ENCODE measurements around the gene TTC1. TPM values are rescaled to one million over a fixed set of nuclear protein-coding genes. Genes with fewer than 3 reads are reported as not detected.

Gene TTC1
- total and polyA plus RNA-seq, 9 of the 15 experiments (the other 6 are each of a cell fraction or from before 2014, with no cell fraction given), result 51.9 to 173 (median 87.7) TPM

DNA sequence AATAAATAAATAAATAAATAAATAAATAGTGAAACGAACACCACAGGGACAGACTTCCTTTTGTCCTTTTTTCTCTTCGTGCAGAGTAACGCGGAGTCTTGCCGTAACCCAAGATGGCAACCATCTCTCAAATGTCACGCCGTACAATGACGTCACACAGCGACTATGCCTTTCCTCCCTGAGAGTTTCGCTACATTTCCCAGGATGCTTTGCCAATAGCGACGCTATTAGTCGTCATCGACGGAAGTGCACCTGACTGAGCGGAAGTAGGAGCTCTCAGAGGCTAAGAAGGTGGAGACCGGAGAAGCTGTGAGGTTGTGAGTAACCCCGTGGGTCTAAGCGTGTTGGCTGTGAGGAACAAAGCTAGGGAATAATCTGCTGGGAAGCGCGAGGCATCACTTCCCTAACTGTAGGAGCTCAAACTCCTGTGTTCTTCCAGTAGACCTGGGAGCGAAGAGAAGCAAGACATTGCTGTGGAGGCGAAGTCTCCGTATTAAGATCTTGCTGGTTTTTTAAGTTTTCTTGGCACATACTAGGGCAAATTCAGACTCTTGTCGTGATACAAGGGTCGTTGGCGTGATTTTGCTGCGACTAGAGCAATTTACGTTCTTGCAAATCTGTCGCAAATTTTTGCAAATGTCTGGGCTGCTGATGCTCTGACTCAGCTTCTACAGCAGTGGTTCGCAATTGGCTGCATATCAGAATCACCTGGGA, at the start of gene TTC1 (continued):
- TF ChIP-seq MGA (IDR thresholded peaks at IDR 0.05) (peak; percentile 81), PRMT5 (CRISPR knock-in tag; IDR thresholded peaks at IDR 0.05) (no peak), EWSR1 (IDR thresholded peaks at IDR 0.05; ENCODE audit: borderline replicate concordance, low read depth, partially characterized antibody) (no peak), ZFPM2 (CRISPR knock-in tag; IDR thresholded peaks at IDR 0.05) (no peak), ZFP91 (CRISPR knock-in tag; IDR thresholded peaks at IDR 0.05) (no peak), IRF2 (CRISPR knock-in tag; IDR thresholded peaks at IDR 0.05) (no peak), ARNT (IDR thresholded peaks at IDR 0.05) (peak in 1 of 2 experiments; percentile 48; a peak in 1 of 4 replicates)
- TF ChIP-seq, protein P1, sequence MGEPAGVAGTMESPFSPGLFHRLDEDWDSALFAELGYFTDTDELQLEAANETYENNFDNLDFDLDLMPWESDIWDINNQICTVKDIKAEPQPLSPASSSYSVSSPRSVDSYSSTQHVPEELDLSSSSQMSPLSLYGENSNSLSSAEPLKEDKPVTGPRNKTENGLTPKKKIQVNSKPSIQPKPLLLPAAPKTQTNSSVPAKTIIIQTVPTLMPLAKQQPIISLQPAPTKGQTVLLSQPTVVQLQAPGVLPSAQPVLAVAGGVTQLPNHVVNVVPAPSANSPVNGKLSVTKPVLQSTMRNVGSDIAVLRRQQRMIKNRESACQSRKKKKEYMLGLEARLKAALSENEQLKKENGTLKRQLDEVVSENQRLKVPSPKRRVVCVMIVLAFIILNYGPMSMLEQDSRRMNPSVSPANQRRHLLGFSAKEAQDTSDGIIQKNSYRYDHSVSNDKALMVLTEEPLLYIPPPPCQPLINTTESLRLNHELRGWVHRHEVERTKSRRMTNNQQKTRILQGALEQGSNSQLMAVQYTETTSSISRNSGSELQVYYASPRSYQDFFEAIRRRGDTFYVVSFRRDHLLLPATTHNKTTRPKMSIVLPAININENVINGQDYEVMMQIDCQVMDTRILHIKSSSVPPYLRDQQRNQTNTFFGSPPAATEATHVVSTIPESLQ (CRISPR knock-in tag; IDR thresholded peaks at IDR 0.05), result no peak

Data from K562 (cell line).